Central memory CD4-positive, alpha-beta T cell (primary cell): ENCODE data around the gene MEOX2.

Experiments
- DNase-seq: peaks from one replicate; pipeline ENCODE4 v3.0.0; 2022
- total RNA-seq, 3 experiments: gene quantifications; one replicate each; lab custom pipeline; 2026; lab: John Stamatoyannopoulos, UW

Gene MEOX2
- 0 reads per million in 3 experiments for total RNA-seq

- DNase-seq = no peak
Observed at GRCh38 chr7:15686295-15686956, at the start of gene MEOX2. Gene MEOX2, minus strand, starts transcription at chr7:15686683. Its CDS starts 281 bp downstream, at chr7:15686402.

GRCh38 chr7:15729746-15730145 lies 43.3 kb upstream of the MEOX2 start:
- no peak for DNase-seq

GRCh38 chr7:15725051-15725450 lies 38.6 kb upstream of the MEOX2 start:
- DNase-seq = no peak

- DNase-seq = no peak
Observed at GRCh38 chr7:15723841-15724240, 37.4 kb upstream of the MEOX2 start.

- DNase-seq = no peak
Observed at GRCh38 chr7:15720849-15721471, 34.5 kb upstream of the MEOX2 start.

- DNase-seq = no peak
Observed at GRCh38 chr7:15719311-15719710, 32.8 kb upstream of the MEOX2 start.

GRCh38 chr7:15715435-15715834 lies 29.0 kb upstream of the MEOX2 start:
- DNase-seq = no peak

GRCh38 chr7:15709978-15710377 lies 23.5 kb upstream of the MEOX2 start:
- DNase-seq = no peak

- no peak for DNase-seq
Observed at GRCh38 chr7:15707570-15707969, 21.1 kb upstream of the MEOX2 start.

- no peak for DNase-seq
Observed at GRCh38 chr7:15703732-15704131, 17.2 kb upstream of the MEOX2 start.

GRCh38 chr7:15692501-15693020 lies 6.1 kb upstream of the MEOX2 start:
- no peak for DNase-seq

- DNase-seq = no peak
Observed at GRCh38 chr7:15688911-15689310, 2.4 kb upstream of the MEOX2 start.

- DNase-seq = no peak
Observed at GRCh38 chr7:15688279-15688626, 1.8 kb upstream of the MEOX2 start.

- no peak for DNase-seq
Observed at GRCh38 chr7:15687546-15688278, 1.2 kb upstream of the MEOX2 start.

GRCh38 chr7:15686957-15687545 lies 568 bp upstream of the MEOX2 start:
- DNase-seq = no peak

GRCh38 chr7:15685358-15686294 lies 857 bp downstream of the MEOX2 start:
- DNase-seq = no peak

GRCh38 chr7:15684871-15685270 lies 1.6 kb downstream of the MEOX2 start:
- no peak for DNase-seq

GRCh38 chr7:15684111-15684800 lies 2.2 kb downstream of the MEOX2 start:
- DNase-seq = no peak

- no peak for DNase-seq
Observed at GRCh38 chr7:15682751-15683245, 3.7 kb downstream of the MEOX2 start.

- no peak for DNase-seq
Observed at GRCh38 chr7:15682111-15682510, 4.4 kb downstream of the MEOX2 start.

- no peak for DNase-seq
Observed at GRCh38 chr7:15681631-15682030, 4.9 kb downstream of the MEOX2 start.
